Stimulated activated CD8-positive, alpha-beta memory T cell treated with anti-CD3 and anti-CD28 coated beads, Interleukin-12 subunit alpha, Interleukin-12 subunit beta, amount 100 ng/mL, for 4 hours (primary cell): ENCODE results near the gene MYH14.
"Not testable (repeated sequence)": the region's sequence is repeated elsewhere in the genome, so short reads cannot be mapped to it uniquely, and the experiment has no call there.

Experiments used
- DNase-seq: peaks from one replicate; pipeline ENCODE4 v3.0.0-alpha.2; 2020; ENCODE audit warnings: low read depth

MYH14 gene

GRCh38 chr19:50226536-50226935, 23.1 kb downstream of the MYH14 start:
- no peak for DNase-seq

GRCh38 chr19:50228153-50228552, 24.7 kb downstream of the MYH14 start:
- DNase-seq = not testable (repeated sequence)

- DNase-seq = no peak
Observed at GRCh38 chr19:50230379-50231351, 27.2 kb downstream of the MYH14 start.

- DNase-seq = not testable (repeated sequence)
Observed at GRCh38 chr19:50231417-50231816, 28.0 kb downstream of the MYH14 start.

GRCh38 chr19:50231821-50232220, 28.4 kb downstream of the MYH14 start:
- no peak for DNase-seq

GRCh38 chr19:50232600-50232999, 29.2 kb downstream of the MYH14 start:
- DNase-seq = no peak

GRCh38 chr19:50233308-50233910, 30.0 kb downstream of the MYH14 start:
- DNase-seq = no peak

GRCh38 chr19:50237493-50237892, 34.1 kb downstream of the MYH14 start:
- DNase-seq = not testable (repeated sequence)

GRCh38 chr19:50238043-50238442, 34.6 kb downstream of the MYH14 start:
- DNase-seq = no peak

- no peak for DNase-seq
Observed at GRCh38 chr19:50239921-50240590, 36.6 kb downstream of the MYH14 start.

GRCh38 chr19:50242581-50242980, 39.2 kb downstream of the MYH14 start:
- no peak for DNase-seq

- DNase-seq = no peak
Observed at GRCh38 chr19:50244695-50245094, 41.3 kb downstream of the MYH14 start.

- no peak for DNase-seq
Observed at GRCh38 chr19:50248413-50248812, 45.0 kb downstream of the MYH14 start.

- DNase-seq = no peak
Observed at GRCh38 chr19:50248826-50249225, 45.4 kb downstream of the MYH14 start.

- no peak for DNase-seq
Observed at GRCh38 chr19:50249636-50250035, 46.2 kb downstream of the MYH14 start.

GRCh38 chr19:50250450-50251136, 47.2 kb downstream of the MYH14 start:
- no peak for DNase-seq

GRCh38 chr19:50252111-50252886, 48.9 kb downstream of the MYH14 start:
- DNase-seq = no peak

- no peak for DNase-seq
Observed at GRCh38 chr19:50252887-50253268, 49.5 kb downstream of the MYH14 start.

GRCh38 chr19:50255115-50255514, 51.7 kb downstream of the MYH14 start:
- DNase-seq = no peak

GRCh38 chr19:50257141-50257540, 53.7 kb downstream of the MYH14 start:
- DNase-seq = no peak

- DNase-seq = no peak
Observed at GRCh38 chr19:50258918-50259372, 55.5 kb downstream of the MYH14 start.
